D721Med (cell line): ENCODE results near the gene FAM149B1.

Experiments used
- DNase-seq: peaks from one replicate; pipeline ENCODE4 v3.0.0; 2011; ENCODE audit warnings: low spot score; ENCODE audit not compliant: insufficient read length
- FAIRE-seq: peaks from 2 replicates; lab custom pipeline; 2011; peaks lifted over from hg19 to GRCh38; lab: Jason Lieb, UNC
- TF ChIP-seq, protein P1 (sequence below): IDR thresholded peaks from 2 replicates; pipeline ENCODE4 v1.5.1; 2012; ENCODE audit warnings: mild to moderate bottlenecking, control low read depth; ENCODE audit not compliant: insufficient read depth; ENCODE audit errors: missing control alignments

Gene FAM149B1

DNA sequence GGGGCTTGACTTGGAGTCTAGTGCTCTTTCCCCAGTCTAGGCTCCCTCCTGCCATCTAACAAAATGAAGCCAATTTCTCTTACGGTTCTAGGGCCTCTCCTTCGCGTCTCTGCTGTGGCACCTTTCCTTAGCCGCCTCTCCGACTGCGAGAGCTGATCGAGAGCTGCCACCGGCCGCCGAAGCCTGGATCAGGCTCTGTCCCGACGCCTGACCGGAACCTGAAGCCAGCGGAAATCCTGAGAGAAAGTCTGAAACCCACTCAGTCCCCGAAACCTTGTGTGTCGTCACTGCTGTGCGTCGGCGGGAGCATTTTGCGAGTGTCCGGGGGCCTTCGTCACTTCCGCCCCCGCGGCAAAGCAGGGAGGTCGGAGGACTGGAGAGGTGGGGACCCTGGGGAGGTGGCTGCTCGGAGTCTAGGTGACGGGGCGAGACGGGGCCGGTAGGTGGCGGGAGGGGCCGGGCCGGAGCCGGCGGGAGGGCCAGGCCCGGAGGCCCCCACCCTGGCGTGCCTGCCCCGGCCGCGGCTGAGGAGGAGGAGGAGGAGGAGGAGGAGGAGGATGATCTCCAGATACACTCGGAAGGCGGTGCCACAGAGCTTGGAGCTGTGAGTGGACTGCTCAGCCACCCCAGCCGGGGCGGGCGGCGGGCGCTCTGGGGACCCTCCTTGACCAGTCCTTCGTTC lies at the start of gene FAM149B1, which contains the start of gene ECD:
FAM149B1 (plus strand) TSS at position 337 of the 682 bp plus-strand sequence; CDS start at position 558, 221 bp downstream.
ECD (minus strand) TSS at position 226 of the 682 bp plus-strand sequence. CDS start 4,071 bp downstream, outside the sequence.
- peak; percentile 59 for DNase-seq
- TF ChIP-seq, protein P1, sequence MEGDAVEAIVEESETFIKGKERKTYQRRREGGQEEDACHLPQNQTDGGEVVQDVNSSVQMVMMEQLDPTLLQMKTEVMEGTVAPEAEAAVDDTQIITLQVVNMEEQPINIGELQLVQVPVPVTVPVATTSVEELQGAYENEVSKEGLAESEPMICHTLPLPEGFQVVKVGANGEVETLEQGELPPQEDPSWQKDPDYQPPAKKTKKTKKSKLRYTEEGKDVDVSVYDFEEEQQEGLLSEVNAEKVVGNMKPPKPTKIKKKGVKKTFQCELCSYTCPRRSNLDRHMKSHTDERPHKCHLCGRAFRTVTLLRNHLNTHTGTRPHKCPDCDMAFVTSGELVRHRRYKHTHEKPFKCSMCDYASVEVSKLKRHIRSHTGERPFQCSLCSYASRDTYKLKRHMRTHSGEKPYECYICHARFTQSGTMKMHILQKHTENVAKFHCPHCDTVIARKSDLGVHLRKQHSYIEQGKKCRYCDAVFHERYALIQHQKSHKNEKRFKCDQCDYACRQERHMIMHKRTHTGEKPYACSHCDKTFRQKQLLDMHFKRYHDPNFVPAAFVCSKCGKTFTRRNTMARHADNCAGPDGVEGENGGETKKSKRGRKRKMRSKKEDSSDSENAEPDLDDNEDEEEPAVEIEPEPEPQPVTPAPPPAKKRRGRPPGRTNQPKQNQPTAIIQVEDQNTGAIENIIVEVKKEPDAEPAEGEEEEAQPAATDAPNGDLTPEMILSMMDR, result no peak
- no peak for FAIRE-seq

DNA sequence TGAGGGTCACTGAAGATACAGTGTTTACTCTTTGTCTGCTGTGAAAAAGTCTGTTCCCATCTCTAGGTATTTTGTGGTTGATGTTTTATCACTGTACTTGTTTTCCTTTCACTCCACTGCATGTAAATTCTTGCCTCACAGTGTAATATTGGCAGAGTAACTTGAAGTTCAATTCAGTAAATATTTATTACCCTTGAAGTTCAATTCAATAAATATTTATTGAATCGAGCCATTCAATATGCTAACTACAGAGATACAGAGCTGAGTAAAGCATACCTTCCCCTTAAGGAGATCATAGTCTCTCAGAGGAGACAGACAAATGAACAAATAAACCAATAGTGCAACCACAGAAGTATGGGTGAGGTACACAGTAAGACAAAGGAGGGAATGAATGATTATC lies 48.5 kb upstream of the FAM149B1 start:
- FAIRE-seq, result no peak
- TF ChIP-seq, protein P1, result no peak
- no peak for DNase-seq

DNA sequence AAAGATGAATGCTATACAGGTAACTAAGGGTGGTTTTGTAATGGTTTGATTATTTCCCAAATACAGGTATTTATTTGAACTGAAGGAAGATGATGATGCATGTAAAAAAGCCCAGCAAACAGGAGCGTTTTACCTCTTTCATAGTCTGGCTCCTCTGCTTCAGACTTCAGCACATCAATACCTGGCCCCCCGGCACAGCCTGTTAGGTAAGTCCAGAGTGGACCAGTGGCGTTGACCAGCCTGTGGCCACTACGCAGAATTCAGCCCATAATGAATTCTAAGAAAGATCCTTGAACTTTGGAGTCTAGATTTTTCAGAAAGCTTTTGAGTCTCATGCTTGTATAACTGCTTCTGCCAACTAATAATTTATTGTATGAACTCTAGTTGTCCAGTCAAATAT lies 48.0 kb upstream of the FAM149B1 start:
- TF ChIP-seq, protein P1, result no peak
- DNase-seq, result no peak
- FAIRE-seq, result no peak

DNA sequence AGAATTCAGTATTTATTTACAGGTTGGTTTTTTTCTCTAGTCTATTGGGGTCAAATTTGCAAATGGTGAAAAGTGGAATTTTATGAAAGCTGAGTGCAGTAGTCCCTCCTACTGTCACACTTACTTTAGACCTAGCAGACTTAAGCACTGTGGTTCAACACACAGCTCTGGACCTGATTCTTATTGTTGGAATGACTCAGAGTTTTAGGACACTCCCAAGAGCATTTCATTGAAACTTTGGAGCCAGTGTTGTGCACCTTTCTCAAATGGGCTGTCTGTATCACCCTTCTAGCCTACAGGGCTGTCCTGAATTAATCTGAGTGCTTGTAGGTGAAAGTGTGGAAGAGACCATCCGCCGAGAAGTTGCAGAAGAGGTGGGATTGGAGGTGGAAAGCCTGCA lies 41.6 kb upstream of the FAM149B1 start:
- TF ChIP-seq, protein P1, result no peak
- no peak for FAIRE-seq
- DNase-seq, result no peak

DNA sequence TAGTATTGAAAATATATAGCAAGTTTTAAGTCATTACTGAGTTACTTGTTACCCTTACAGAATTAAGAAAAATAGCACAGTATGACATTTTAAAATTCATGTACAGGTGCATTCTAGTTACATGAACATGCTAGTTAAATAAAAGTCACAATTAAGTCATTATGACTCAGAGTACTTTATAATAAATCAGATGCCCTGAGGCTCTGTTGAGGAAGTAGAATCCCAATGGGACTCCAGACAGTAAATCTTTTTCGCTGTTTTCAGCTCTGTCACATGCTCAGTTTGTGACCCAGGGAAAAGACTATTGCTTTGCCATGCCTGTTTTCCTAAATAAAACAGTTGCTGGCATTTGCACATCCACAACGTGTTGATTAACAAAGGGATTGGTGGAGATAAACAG lies 36.6 kb upstream of the FAM149B1 start:
- FAIRE-seq, result no peak
- TF ChIP-seq, protein P1, result no peak
- no peak for DNase-seq

DNA sequence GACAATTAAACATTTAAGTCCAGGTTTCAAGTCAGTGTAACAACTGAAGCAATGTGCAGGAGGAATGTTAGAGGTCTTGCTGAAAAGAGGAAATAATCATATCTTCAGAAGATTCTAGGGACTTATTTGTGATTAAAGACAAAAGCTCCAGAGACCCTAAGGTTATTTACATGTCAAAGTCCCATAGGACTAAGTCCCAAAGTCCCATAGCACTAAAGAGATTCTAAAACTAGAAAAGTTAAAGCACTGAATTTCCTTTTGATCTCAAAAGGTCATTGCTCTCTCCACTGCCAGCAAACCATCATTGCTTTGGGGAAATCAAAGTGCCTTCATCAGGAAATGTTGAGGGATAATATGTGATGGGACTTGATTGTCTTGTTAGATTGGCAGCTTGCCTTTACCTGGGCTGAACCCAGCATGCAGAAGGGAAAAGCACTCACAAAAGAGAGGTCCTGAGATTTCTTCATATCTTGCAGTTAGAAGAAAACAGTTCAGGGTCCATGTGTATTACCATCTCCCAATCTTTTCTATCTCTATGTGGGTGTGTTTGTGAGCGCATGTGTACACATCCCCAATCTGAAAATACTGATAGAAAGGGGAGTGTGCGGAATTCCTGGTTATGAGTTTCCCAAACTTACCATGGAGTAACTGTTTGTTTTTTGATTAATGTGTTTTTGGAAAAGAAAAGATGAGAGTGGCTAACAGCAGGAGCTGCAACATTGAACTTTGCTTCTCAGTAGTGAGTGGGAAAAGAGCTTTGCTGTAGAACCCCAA lies 35.8 kb upstream of the FAM149B1 start:
- FAIRE-seq, result no peak
- TF ChIP-seq, protein P1, result no peak
- DNase-seq, result no peak
